ENCODE measurements around the gene RERE.

The RERE gene

DNA sequence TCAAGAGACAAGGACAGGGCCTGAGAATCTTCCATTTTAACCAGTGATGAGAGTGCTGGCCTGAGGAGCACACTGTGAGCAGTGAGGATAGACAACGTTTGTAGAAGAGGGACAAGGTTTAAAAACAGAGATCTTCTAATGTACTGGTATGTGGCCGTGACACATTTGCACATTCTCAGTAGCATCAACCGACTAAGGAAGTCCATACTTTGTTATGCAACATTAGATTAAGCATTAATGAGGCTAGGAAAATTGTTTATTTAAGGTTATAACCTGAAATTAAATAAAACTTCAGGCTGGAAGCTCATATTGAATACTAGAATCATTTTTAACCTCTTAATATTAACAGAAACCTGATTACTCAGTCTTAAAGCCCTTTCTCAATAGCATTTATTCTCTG lies 400.6 kb downstream of the RERE start:
- DNase-seq = no peak

- DNase-seq = no peak
Observed at GRCh38 chr1:8415526-8416278, 401.7 kb downstream of the RERE start.

- DNase-seq = no peak
Observed at GRCh38 chr1:8412183-8412831, 405.1 kb downstream of the RERE start.

GRCh38 chr1:8411803-8412182 lies 405.6 kb downstream of the RERE start:
- DNase-seq = no peak

- DNase-seq = no peak
Observed at GRCh38 chr1:8410791-8411190, 406.6 kb downstream of the RERE start.

- DNase-seq = no peak
Observed at GRCh38 chr1:8409606-8410005, 407.8 kb downstream of the RERE start.

DNA sequence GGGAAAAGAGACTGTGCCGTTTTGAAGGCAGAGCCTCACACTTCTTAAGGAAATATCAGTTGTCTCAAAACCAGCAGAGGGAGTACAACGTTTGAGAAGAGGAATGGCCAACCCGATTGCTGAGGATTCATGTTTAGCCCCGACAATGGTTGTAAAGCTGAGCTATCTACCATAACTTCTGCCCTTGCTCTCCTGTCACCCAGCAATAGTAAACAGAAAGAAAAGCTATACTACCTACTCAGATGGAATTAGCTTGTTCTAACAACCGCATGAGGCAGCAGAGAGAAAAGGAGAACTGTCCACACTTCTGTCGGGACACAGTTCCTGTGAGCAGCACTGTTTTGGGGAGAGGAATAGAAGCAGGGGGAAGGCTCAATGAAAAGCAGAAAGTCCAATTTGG lies 408.3 kb downstream of the RERE start:
- no peak for DNase-seq

DNA sequence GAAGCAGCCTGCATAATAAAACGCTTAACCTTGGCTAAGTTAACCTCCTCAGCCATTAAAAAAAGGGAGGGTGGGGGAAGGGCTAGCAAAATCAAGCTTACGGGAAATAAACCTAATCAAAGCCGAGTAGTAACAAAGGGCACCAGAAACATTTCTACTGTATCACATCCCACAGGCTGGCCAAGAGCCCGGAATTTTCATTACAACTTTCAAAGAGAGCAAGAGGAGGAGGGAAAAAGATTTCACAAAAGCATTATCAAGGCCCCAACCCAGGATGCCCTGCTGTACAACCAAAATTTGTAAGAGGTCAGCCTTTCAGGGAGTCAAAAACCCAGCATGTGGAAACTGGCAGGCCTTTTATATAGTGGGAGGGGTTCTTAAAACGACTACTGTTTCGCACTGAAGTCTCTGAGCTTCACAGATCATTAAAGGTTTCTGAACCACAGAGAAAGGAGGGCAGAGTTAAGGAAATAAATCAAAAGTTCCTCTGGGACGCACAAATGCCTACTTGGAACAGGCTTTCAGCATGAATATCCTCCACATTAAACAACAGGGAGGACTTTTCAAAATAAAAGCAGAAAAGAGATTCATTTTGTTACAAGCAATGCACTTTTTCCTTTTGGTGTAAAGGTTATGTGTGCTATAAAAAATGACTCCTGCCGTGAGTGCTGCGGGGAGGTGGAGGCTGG lies 409.1 kb downstream of the RERE start:
- DNase-seq = no peak

DNA sequence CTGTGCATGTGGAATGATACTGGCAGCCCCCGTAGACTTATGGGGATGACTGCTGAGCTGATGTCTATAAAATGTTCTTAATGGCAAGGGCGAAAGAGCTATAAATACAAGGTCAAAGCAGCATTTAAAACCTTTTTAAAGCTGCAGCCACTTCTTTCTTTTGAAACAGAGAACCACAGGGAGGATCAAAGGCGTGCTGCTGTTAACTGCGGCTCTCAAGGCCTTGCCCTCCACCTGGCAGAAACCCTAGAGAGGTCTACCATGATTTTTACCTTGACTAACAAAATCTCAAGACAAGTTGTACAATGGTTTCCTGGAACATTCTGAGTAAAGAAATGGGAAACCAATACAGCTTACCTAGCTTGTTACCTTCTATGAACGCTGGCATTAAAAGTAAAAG lies 409.8 kb downstream of the RERE start:
- DNase-seq = no peak

GRCh38 chr1:8406960-8407359 lies 410.5 kb downstream of the RERE start:
- no peak for DNase-seq

- no peak for DNase-seq
Observed at GRCh38 chr1:8406011-8406410, 411.4 kb downstream of the RERE start.

DNA sequence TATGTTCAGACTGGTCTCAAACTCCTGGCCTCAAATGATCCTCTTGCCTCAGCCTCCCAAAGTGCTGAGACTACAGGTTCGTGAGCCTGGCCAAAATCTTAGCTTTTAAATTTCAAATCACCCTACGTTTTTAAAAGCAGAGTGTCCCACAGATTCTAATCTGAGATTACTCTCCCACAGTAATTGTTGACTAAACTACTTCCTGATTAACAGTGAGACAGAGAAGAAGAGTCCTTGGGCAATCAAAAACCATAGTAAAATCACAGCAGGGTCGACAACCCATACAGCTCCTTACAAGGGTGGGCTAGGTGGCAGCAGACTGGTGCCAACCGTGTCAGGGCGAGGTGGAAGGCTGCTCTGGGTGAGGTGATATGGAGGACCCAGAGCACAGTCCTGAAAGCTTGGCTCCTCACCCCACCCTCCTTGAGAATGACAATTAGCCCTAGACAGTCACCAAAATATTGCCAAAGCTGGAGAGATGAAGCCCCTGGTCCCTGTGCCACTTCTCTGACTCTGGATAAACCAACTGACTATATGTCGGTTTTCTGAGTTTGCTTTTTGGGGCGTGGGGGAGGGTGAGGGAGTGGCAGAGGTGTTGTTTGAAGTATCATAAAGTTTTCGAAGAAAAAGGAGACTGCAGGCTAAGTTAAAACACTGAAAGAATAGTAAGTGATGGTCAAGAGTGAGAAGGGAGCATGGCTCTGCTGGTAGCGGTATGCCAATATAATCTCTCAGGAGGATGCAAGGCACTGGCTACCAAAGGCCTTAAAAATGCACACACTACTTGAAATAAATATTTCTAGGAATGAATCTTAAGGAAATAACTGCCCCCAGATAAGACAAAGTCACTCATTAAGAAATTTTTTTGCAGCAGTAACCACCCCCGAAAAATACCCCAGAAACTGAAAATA lies 412.7 kb downstream of the RERE start:
- DNase-seq = no peak

GRCh38 chr1:8402109-8402710 lies 415.2 kb downstream of the RERE start:
- DNase-seq = no peak

- DNase-seq = no peak
Observed at GRCh38 chr1:8398677-8399076, 418.8 kb downstream of the RERE start.

- no peak for DNase-seq
Observed at GRCh38 chr1:8398086-8398485, 419.4 kb downstream of the RERE start.

- DNase-seq = no peak
Observed at GRCh38 chr1:8397511-8397910, 419.9 kb downstream of the RERE start.

- DNase-seq = no peak
Observed at GRCh38 chr1:8396786-8397406, 420.5 kb downstream of the RERE start.

GRCh38 chr1:8396083-8396785 lies 421.2 kb downstream of the RERE start:
- DNase-seq = no peak

- no peak for DNase-seq
Observed at GRCh38 chr1:8395433-8395866, 422.0 kb downstream of the RERE start.

- DNase-seq = no peak
Observed at GRCh38 chr1:8394456-8395321, 422.8 kb downstream of the RERE start.

All from effector CD8-positive, alpha-beta T cell (primary cell).